Astrocyte of the cerebellum (primary cell): ENCODE results near the gene GABRR3.
"Not testable (repeated sequence)": the region's sequence is repeated elsewhere in the genome, so short reads cannot be mapped to it uniquely, and the experiment has no call there.

Source experiments
- DNase-seq: peaks from one replicate; pipeline ENCODE4 v3.0.0-alpha.2; 2011; ENCODE audit warnings: low read depth
- H3K4me3 ChIP-seq: 2 replicates; pipeline ENCODE4 v1.5.1; 2011; ENCODE audit warnings: mild to moderate bottlenecking, low read depth, low read length, moderate library complexity
- CTCF ChIP-seq: IDR thresholded peaks from 2 replicates; pipeline ENCODE4 v1.5.1; 2012; ENCODE audit warnings: low read length, low read depth, moderate library complexity, mild to moderate bottlenecking; ENCODE audit errors: missing control alignments
- in situ Hi-C: cut with HindIII; loops from 2 replicates; pipeline ENCODE4 v1.10.0; 2017; ENCODE audit warnings: low sequenced_read_pairs

Gene GABRR3

GRCh38 chr3:98014268-98014585 is 20.9 kb downstream of the GABRR3 start:
- no peak for DNase-seq
- no peak for TF ChIP-seq CTCF
- in situ Hi-C loops: no loop called here
- H3K4me3 ChIP-seq: no peak overlapping the region

GRCh38 chr3:98013411-98014267 is 21.5 kb downstream of the GABRR3 start:
- in situ Hi-C loops: no loop called here
- H3K4me3 ChIP-seq: no peak overlapping the region
- TF ChIP-seq CTCF: no peak
- no peak for DNase-seq

- in situ Hi-C loops: no loop called here
- peak; percentile 1 for DNase-seq
These were observed 22.1 kb downstream of the GABRR3 start for GRCh38 chr3:98012979-98013378.

GRCh38 chr3:98010883-98011449 is 24.1 kb downstream of the GABRR3 start:
- in situ Hi-C loops, DNase-seq, H3K4me3 ChIP-seq: not testable (repeated sequence)

More at GRCh38 chr3:98012979-98013378, 22.1 kb downstream of the GABRR3 start:
- no peak overlapping the region for H3K4me3 ChIP-seq
- TF ChIP-seq CTCF: no peak

GRCh38 chr3:98010194-98010882 is 24.8 kb downstream of the GABRR3 start:
- no peak for TF ChIP-seq CTCF
- in situ Hi-C loops: no loop called here

GRCh38 chr3:98008855-98009254 is 26.3 kb downstream of the GABRR3 start:
- no peak for DNase-seq
- in situ Hi-C loops: no loop called here

More at GRCh38 chr3:98010194-98010882, 24.8 kb downstream of the GABRR3 start:
- no peak for DNase-seq
- no peak overlapping the region for H3K4me3 ChIP-seq

More at GRCh38 chr3:98008855-98009254, 26.3 kb downstream of the GABRR3 start:
- no peak for TF ChIP-seq CTCF
- no peak overlapping the region for H3K4me3 ChIP-seq
